ENCODE results near the gene THAP3.

GRCh38 chr1:6621429-6622391 lies 3.0 kb upstream of the THAP3 start:
- TF ChIP-seq CTCF (conservative IDR thresholded peaks at IDR 0.05; ENCODE audit: low read length) (no peak), EZH2phosphoT487 (IDR thresholded peaks at IDR 0.05; ENCODE audit: borderline replicate concordance) (no peak)
